Fibroblast of skin of left quadriceps (primary cell): Measurements from ENCODE around the gene CDK14.
A peak's percentile ranks its signal among the peaks of the same experiment; 100 is the strongest.
"Not testable (repeated sequence)": the region's sequence is repeated elsewhere in the genome, so short reads cannot be mapped to it uniquely, and the experiment has no call there.

Source experiments
- DNase-seq, 2 experiments: peaks; one replicate each; pipeline ENCODE4 v3.0.0-alpha.2; 2013; ENCODE audit warnings: low read depth in 2 of 2

The CDK14 gene

DNA sequence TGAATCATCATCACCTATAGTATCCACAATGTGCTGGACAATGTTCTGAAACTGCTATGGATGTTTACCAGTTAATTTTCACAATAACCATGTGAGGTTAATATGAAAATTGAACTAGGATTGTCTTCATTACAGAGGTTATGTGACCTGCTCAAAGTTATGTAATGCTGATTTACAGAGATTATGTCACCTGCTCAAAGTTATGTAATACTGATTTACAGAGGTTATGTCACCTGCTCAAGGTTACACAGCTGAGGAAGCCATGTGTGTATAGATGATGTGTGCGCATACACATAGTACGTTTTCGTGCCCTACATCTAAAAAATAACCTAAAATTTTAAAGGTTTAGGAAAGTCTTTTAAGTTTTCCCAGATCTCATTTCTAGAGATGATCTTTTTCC, 298.0 kb downstream of the CDK14 start:
- DNase-seq, result no peak

DNA sequence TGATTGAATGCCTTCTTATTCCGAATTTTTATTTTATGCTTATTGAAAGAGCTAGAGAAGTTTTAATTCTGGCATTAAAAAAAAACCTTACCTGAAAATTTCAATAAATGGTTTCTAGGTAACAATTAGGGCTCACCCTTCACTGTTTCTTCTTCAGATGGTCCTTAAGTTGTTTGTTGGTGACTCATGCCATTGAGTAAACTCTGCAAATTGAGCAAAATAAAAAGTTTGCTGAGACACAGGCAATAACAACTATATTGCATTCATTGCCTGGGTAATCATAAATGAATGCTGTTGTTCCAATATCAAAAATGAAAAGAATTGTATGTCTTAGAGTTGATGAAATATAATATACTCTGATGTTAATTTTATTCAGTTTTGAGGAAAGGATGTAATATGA, 300.3 kb downstream of the CDK14 start:
- no peak for DNase-seq

DNA sequence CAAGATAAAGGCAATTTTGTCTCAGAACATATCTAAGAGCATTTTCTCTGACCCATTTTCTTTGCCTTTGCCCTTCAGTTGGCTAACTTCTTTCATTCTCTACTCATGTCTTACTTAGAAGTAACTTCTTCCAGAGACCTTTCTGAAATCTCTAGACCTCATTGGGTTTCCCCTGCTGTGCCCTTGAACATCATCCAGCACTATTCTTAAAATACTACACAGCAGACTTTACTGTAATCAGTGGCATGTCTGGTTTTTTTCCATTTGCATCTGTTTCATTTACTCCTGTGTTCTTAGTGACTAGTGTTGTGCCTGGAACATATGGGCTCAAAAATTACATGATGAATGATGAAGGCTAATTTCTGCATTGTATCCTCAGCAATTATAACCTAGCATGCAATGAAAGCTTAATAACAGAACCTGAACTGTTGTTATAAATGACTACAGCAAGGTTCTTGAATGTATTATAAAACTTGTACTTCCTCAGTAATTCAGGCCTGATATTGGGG, 301.9 kb downstream of the CDK14 start:
- DNase-seq, result no peak

DNA sequence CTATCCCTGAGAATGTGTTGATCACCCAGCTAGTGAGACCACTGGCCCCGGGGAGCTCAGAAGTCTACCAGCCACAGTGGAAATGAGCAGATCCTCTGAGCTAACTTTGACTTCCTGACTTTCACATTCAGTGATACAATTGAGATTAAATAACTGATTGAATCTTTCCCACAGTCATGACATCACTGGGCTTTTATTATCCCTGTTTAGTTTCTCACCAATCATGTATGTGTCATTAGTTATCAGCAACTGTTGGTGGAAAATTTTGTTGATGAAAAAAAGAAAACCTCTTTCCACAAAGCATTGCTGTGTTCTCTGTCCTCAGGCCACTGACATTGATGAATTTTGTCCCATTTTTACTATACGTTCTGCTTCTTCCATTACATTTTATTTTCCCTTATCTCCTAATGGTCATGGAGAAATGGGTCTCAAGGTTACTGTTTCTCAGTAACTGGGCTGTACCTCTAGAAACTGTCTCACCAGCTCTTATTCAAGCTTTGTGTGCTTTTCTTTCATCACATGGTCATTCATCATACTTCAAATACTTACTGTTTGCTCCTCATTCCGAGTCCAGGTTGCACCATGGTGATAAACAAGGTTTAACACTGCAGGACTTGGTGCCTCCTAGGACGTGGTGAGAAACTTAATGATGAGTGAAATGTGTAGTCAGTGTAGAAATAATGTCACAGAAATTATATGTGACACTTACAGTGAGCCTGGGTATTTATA, 304.7 kb downstream of the CDK14 start:
- no peak for DNase-seq

DNA sequence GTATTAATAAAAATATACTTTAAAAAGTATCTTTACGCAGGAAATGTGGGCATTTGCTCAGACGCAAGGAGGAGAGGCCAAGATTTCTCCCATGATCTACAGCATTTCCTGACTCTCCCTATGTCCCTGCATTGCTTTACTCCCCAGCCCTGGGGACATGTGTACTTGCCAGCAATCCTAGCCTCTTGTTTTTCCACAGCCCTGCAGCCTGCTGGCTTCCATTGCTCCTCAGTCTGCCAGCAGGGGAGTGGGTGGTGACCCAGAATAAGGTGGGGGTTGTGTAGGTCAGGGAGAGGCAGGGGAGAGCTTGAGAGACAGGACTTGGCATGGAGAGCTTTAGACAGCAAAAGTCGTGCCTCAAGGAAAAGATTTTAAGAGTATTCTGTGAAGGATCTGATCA, 307.7 kb downstream of the CDK14 start:
- no peak for DNase-seq

DNA sequence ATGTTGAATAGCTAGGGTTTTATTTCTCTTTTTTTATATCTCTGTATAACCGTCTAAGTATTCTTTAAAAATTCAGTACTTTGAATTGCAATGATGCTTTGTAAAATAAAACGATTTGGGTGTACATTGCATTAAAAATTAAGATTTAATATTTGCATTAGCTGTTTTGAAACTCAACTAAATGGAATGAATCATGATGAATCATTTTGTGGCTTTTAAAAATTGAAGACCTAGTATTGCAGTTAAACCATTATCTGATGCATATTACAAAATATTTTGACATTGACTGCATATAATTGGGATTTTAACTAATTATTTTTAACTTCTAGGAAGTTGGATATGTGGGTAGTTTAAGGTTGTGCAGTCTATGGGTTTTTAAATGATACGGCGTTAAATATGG, 314.0 kb downstream of the CDK14 start:
- DNase-seq, result peak in 1 of 2 experiments; percentile 13

DNA sequence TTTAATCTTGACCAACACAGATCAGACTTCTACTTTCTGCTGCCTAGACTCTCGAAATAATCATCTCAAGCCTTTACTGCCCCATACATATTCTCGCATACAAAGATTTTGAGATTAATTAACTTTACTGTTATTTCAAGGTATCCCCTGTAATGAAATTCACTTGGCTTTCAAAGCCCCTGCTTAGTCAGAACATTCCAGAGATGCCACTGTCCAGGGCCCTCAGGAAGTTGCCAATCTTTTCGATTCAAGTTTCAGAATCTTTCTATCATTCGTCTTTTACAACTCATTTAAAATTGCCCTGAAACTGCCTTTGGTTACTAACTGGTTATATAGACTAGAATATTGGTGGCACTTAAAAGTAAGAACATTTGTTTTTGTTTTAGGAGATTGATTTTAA, 320.2 kb downstream of the CDK14 start:
- no peak for DNase-seq

DNA sequence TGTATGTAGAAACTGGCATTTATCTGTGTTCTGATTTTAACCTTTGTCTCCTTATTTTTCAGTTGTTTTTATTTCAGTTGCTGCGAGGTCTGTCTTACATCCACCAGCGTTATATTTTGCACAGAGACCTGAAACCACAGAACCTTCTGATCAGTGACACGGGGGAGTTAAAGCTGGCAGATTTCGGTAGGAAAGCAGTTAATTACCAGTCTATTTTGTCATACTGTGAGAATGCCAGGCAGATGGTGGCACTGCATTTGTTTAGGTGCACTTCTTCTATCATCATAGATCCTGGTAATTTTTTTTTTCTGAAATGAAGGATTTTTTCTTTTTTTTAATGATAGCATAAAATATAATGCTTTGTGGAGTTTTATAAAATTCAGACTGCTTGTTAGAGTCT, 321.4 kb downstream of the CDK14 start:
- no peak for DNase-seq

DNA sequence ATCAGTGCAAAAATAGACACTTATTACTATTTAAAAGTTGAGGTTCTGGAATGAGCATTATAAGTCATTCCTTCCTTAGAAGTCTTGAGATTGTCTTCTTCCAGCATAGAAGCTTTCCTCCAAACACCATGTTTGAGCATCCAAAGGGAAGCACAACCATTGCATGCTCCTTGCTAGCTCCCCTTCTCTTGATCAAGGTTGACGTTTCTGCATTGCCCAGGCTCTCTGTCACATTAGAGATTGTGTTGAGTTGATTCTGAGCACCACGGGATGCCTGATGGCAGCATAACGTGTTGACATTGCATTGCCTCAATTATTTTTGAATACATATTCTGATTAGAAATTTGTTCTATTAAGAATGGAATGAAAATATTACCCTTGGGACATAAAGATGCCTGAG, 322.2 kb downstream of the CDK14 start:
- no peak for DNase-seq

DNA sequence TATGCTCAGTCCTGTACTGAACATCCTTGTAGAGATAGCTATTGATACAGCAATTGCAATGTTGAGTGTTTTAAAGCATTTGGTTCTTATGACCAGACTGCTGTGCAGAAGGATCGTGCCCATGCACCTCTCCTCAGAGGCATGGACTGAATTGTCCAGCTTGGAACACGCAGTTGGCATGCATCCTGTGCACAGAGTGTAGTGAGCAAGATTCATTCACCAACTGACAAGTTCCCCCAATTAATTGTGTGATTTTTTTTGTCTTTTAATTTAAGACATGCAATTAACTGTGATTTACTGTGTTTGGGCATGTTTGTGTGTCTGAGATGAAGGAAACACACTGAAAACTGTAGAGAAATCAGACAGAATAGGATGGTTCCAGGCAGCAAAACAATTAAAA, 323.7 kb downstream of the CDK14 start:
- DNase-seq, result no peak

DNA sequence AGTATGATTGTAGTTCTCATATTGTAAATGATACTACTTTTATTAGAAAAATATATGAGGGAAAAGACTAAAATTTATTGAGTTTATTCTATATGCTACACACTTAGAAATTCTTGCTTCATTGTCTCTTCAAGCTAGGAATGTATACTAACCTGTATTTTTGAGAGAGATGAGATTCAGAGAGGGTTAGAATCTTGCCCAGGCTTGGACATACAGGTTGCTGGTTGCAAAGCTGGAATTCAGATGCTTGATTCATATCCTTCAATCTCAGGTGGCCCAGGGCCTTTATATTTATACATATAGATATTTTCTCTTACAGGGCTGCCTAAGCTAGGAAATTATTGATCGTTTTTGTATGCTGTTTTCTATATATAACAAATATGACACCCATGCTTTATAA, 324.2 kb downstream of the CDK14 start:
- DNase-seq, result no peak

DNA sequence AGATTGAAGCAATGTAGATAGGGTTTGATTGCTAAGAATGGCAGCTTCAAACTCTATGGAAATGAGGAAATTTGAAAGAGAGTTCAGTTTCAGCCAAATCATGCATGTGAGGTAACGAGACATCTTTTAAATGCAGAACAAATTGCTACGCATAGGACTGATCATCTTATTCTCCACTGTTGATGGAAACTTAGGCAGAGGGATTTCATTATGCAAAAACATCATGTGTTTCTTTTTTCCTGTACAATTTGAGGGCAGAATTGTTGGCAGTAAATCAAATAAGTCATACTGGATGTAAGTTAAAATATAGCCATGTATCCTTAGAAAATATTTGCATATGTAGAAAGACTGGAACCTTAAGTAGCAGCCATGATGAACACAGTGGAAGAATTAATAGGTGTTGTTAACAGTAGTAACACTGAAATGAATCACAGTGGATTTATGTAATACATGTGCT, 327.4 kb downstream of the CDK14 start:
- peak; percentile 52 to 60 for DNase-seq

DNA sequence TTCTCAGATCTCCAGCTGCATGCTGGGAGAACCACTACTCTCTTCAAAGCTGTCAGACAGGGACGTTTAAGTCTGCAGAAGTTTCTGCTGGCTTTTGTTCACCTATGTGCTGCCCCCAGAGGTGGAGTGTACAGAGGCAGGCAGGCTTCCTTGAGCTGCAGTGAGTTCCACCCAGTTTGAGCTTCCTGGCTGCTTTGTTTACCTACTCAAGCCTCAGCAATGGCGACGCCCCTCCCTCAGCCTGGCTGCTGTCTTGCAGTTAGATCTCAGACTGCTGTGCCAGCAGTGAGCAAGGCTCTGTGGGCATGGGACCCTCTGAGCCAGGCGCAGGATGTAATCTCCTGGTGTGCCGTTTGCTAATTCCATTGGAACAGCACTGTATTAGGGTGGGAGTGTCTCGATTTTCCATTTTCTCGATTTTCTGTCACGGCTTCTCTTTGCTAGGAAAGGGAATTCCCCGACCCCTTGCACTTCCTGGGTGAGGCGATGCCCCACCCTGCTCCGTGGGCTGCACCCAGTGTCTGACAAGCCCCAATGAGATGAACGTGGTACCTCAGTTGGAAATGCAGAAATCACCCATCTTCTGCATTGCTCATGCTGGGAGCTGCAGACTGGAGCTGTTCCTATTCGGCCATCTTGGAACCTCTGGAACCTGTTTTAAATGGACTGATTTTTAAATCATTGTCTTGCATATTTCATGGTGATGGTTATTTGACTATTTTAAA, 332.7 kb downstream of the CDK14 start:
- not testable (repeated sequence) for DNase-seq

DNA sequence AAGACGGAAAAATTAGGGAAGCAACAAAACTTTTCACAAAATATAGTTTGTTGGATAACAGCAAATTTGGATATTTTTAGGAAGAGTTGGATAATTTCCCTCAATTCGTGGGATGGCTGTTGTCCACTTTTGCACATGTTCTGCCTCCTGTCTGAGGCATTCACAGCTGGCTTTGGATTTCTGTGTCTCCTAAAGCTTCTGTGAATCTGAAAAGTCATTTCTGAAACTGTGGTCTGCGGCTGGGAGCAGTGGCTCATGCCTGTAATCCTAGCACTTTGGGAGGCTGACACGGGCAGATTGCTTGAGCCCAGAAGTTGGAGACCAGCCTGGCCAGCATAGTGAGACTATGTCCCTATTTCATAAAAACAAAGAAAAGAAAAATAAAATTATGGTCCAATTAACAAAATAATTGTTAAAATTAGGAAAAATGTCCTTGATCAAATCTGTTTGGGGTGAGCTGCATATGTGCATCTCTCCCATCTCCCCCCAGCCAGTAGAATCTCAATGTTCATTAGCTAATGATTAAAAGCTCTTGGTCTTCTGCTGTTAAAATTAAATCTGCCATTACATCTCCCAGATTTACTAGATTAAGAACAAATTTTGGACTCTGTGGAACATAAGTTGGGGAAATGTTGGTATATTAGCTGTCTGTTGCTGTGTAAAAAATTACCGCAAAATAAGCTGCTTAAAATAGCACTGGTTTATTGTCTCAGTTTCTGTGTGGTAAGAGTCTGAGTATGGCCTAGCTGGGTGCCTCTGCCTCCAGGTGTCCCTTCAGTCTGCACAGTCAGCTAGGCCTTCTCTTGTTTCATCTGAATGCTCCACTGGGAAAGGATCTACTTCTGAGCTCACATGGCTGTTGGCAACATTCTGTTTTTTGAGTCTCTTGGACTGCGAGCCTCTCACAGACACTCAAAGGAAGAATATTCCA, 336.1 kb downstream of the CDK14 start:
- no peak for DNase-seq

DNA sequence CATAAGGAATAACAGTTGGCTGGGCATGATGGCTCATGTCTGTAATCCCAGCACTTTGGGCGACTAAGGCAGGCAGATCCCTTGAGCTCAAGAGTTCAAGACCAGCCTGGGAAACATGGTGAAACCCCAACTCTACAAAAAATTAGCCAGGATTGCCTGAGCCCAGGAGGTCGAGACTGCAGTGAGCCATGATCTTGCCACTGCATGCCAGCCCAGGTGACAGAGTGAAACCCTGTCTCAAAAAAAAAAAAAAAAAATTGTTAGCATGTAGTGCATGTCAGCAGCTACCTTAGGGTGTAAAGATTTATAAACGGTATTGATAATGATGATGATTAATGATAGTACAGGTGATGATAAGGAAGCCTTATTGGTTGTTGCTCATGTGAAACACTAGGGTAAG, 336.9 kb downstream of the CDK14 start:
- DNase-seq, result no peak

DNA sequence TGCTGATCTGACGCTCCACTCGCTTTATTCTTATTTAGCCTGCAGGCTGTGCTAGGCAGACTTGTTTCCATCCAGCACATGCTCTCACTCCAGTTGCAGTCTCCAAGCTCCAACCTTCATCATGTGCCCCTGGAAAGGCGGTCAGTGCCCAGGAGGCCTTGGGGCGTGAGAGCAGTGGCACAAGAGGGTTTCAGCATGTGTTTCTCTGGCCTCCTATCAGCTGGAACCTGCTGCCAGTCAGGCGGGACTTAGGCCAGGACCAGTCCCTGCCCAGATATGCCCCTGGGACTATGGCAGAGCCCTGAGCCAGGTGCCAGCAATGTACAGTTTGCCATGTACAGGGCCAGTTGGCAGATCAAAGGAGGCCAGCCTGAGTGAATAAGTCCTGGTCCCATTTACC, 337.9 kb downstream of the CDK14 start:
- DNase-seq, result no peak

DNA sequence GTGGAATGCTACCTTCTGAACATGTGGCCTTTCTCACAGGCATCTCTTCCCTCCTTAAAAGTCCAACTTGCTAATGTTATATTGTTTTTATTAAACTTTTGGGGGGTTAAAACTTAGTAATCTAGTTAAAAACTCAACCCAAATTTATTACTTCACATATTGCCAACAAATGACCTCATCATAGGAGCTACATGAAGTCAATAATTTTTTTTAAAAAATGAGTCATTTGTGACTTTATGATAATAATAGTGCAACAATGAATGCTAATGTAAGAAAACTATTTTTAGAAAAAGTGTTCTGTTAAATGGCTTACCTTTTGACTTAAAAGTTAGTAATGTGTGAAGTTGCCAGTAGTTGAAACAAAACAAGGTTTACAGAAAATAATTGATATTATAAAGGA, 342.2 kb downstream of the CDK14 start:
- DNase-seq, result no peak

DNA sequence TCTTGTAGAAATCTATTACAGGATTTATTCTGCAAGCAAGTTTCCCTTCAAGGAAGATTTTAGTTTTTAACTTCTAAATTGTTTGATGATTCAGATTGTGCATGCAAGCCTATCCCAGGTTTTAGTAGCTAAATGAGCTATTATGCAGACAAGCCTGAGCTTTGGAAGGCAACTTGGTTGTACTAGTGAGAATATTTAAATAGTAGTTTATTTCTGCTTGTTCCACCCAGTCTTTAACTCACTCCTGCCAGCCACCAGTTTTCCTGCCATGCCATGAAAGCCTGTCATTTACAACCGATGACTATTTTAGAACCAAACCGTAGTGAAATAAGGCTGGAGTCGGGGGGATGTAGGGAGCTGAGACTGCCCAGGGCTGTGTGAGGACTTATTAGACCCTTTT, 343.5 kb downstream of the CDK14 start:
- DNase-seq, result no peak

DNA sequence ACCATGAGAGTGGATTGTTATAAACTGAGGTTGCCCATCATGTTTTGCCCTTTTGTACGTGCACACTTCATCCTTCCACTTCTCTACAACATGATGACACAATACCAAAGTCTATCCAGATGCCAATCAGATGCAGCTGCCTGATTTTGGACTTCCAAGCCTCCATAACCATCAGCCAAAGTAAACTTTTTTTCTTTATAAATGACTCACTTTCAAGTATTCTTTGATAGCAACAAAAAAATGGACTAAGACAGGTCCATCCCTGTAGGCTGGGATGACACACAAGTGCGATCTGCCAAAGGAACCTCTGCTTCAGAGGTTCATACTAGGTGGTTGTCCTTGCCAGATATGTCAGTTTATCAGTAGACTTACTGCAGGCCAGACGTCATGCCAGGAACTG, 347.9 kb downstream of the CDK14 start:
- no peak for DNase-seq

DNA sequence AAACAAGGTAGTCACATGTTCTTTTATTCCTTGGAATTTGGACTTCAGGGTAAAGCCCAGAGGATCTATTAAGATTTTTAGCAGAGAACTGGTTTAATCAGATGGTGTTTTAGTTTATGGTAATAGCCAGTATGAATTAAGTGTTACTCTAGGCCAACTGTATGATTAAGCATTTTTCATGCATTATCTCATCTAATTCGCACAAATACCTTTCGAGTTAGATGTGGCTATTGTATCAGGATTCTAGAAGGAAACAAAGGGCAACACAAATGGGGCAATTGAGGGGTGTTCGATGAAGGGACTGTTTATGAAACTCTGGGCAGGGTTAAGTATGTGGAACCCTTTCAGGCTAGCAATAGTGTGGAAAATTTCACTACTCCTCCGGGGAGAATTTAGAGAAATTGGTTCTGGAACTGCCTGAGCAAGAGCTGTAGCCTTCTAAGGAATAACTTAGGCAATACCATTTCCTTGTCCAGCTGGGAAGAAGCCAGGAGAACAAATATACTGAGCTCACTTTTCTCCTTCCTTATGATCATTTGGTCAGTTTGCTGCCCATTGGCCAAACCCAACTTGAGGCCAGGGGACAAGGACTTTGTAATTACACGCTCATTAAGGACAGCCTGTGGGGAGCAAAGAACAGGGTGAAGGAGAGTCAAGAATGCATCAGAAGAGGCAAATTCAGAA, 349.1 kb downstream of the CDK14 start:
- DNase-seq, result no peak

DNA sequence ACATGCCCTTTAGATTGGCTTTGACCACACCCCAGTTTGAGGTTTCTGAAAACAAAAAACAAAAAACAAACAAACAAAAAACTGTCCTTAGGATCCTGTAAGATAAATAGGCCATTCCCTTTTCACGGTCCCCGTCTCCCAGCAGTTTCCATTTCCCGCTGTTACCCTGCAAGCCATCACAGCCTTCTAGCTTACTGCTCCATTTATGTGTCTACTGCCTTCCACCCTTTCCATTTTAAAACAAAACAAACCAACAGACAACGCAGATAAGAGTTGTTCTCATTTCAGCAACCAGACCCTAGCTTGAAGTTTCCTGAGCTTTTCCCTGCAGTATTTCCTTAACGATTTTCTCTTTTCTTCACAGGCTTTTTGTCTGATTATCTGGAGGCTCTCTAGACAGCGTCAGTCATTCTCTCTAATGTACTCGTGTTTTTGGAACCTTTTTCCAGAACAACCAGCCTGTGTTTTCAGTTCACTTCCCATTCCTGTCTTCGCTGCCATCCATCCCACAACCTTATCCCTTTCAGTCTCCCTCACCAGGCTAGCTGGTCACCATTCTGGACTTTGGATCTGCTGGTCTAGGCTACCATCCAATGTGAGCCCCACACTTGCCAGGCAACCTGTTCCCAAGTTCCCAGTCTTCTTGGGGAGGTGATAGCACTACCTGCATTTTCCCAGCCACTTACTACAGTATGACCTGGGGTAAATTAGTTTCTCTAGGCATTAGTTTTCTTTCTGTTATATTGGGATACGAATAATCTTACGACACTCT, 350.8 kb downstream of the CDK14 start:
- DNase-seq, result no peak
